ENCODE measurements around the gene SMAD6. TPM values are rescaled to one million over a fixed set of nuclear protein-coding genes. Genes with fewer than 3 reads are reported as not detected.

Gene SMAD6
- polyA plus RNA-seq, 1 of the 3 experiments (the other 2 are of a cell fraction) = 4.5 TPM

- TF ChIP-seq PBX3 (IDR thresholded peaks at IDR 0.05) = no peak
- TF ChIP-seq EZH2phosphoT487 (IDR thresholded peaks at IDR 0.05; ENCODE audit: borderline replicate concordance, low read depth) = no peak
- TF ChIP-seq FOXM1 (IDR thresholded peaks at IDR 0.05; ENCODE audit: low read depth) = no peak
- no peak for TF ChIP-seq USF2 (IDR thresholded peaks at IDR 0.05; ENCODE audit: borderline replicate concordance, low read depth, low read length)
- TF ChIP-seq CHD2 (IDR thresholded peaks at IDR 0.05; ENCODE audit: low read length, partially characterized antibody) = no peak
- TF ChIP-seq MXI1 (IDR thresholded peaks at IDR 0.05; ENCODE audit: low read depth, low read length) = no peak
- no peak for TF ChIP-seq MAX (IDR thresholded peaks at IDR 0.05; ENCODE audit: low read depth)
Observed at GRCh38 chr15:66708389-66708788, 6.4 kb downstream of the SMAD6 start (continued).

- no peak overlapping the region for H3K4me2 ChIP-seq
- H3K9me3 ChIP-seq = no peaks in the 10 kb centered on the region
- H3K4me3 ChIP-seq (ENCODE audit: low read depth in 2 of 2, low read length in 1 of 2) = no peak overlapping the region
- CTCF ChIA-PET = interaction anchor here (0.6 to 6.1 kb wide), 3 partner anchors 64 to 809 kb away, joined by 4 to 25 read pairs (median 4); no protein-coding TSS in a partner anchor
- no peak overlapping the region for H3K9ac ChIP-seq
- TF ChIP-seq TCF12 (IDR thresholded peaks at IDR 0.05) = no peak
- TF ChIP-seq CTCF (IDR thresholded peaks at IDR 0.05) = no peak
- TF ChIP-seq USF2 (IDR thresholded peaks at IDR 0.05; ENCODE audit: borderline replicate concordance, low read depth, low read length) = no peak
- no peak for TF ChIP-seq ZBTB33 (IDR thresholded peaks at IDR 0.05; ENCODE audit: borderline replicate concordance, low read depth)
- no peak for TF ChIP-seq MAX (IDR thresholded peaks at IDR 0.05; ENCODE audit: low read depth)
- no peak for TF ChIP-seq MEF2A (IDR thresholded peaks at IDR 0.05; ENCODE audit: borderline replicate concordance, low read depth)
- no peak for TF ChIP-seq NFIC (IDR thresholded peaks at IDR 0.05; ENCODE audit: borderline replicate concordance)
- no peak for TF ChIP-seq SIN3A (IDR thresholded peaks at IDR 0.05; ENCODE audit: borderline replicate concordance, low read depth, low read length)
- TF ChIP-seq RXRA (IDR thresholded peaks at IDR 0.05; ENCODE audit: borderline replicate concordance, low read depth) = no peak
- TF ChIP-seq SMC3 (IDR thresholded peaks at IDR 0.05; ENCODE audit: low read depth, low read length) = no peak
- TF ChIP-seq JUND (IDR thresholded peaks at IDR 0.05) = no peak
- TF ChIP-seq IRF3 (IDR thresholded peaks at IDR 0.05; ENCODE audit: low read depth, low read length) = no peak
- TF ChIP-seq RCOR1 (IDR thresholded peaks at IDR 0.05; ENCODE audit: low read length) = no peak
- no peak for TF ChIP-seq EZH2phosphoT487 (IDR thresholded peaks at IDR 0.05; ENCODE audit: borderline replicate concordance, low read depth)
- TF ChIP-seq FOSL2 (IDR thresholded peaks at IDR 0.05; ENCODE audit: borderline replicate concordance, low read depth) = no peak
- H2AFZ ChIP-seq (ENCODE audit: low read depth) = no peak overlapping the region
- no peak for DNase-seq
- no peaks in the 10 kb centered on the region for H3K27me3 ChIP-seq (ENCODE audit: insufficient read depth)
- peaks cover 28 to 39% of the 10 kb centered on the region in 2 experiments for H3K4me1 ChIP-seq (ENCODE audit: control insufficient read depth in 1 of 2, insufficient read depth in 2 of 2, low read depth in 1 of 2, low read length in 1 of 2)
- H3F3A ChIP-seq (replicated peaks; ENCODE audit: insufficient read depth) = peaks cover 12% of the 10 kb centered on the region
- POLR2A ChIA-PET = interaction anchor here (0.9 kb wide), 1 partner anchor 841 kb away, joined by 3 read pairs; the partner anchor contains the start of gene RAB11A
- H3K9me2 ChIP-seq = no peaks in the 10 kb centered on the region
- 100% methylated on average over 5 of the region's 5 CpGs for whole genome bisulfite sequencing (ENCODE audit: low lambda C conversion rate)
- peaks cover 8 to 25% of the 10 kb centered on the region in 2 experiments for H3K36me3 ChIP-seq (replicated peaks in 1 of 2; ENCODE audit: control insufficient read depth in 1 of 2, insufficient read depth in 2 of 2, low read length in 1 of 2)
- no peak overlapping the region for H3K27ac ChIP-seq (ENCODE audit: low read depth in 2 of 2, low read length in 1 of 2)
- peaks cover 100% of the 10 kb centered on the region for H3K79me2 ChIP-seq (ENCODE audit: insufficient read depth)
- peaks cover 72% of the 10 kb centered on the region for H4K20me1 ChIP-seq (ENCODE audit: insufficient read depth)
Observed at GRCh38 chr15:66709884-66710283, 7.8 kb downstream of the SMAD6 start.

All from SK-N-SH (cell line).